HepG2 (cell line): ENCODE measurements around the gene CD300LF. TPM values are rescaled to one million over a fixed set of nuclear protein-coding genes. Genes with fewer than 3 reads are reported as not detected.

Experiments used
- ATAC-seq: fragments of 200-7000 bp; cut with Tn5 transposase; 3 replicates; pipeline ENCODE4 v1.9.1; 2020; ENCODE audit warnings: mild to moderate bottlenecking, moderate library complexity
- BruUV-seq: library from RNA; stranded (reverse); fragments of 400-500 nt; replicated peaks from 2 replicates; lab custom pipeline; 2021; lab: Mats Ljungman, UMichigan
- CTCF ChIA-PET: fragments of 300-600 bp; formaldehyde crosslinking; extraction: SDS; loops from one replicate; lab custom pipeline; 2021; ENCODE audit warnings: low total read pairs, inconsistent platforms, low intra/inter-chr PET ratio; lab: Yijun Ruan, JAX
- POLR2A ChIA-PET: fragments of 350-600 bp; sonication (Branson Sonifier 250); formaldehyde crosslinking; loops from one replicate; lab custom pipeline; 2020; ENCODE audit warnings: antibody characterized with exemption, inconsistent platforms; lab: Yijun Ruan, JAX
- DNase-seq: peaks from one replicate; pipeline ENCODE4 v3.0.0-alpha.2; 2015; ENCODE audit warnings: low spot score
- FAIRE-seq: peaks from 3 replicates; lab custom pipeline; 2011; peaks lifted over from hg19 to GRCh38; lab: Jason Lieb, UNC
- H2AFZ ChIP-seq: one replicate; pipeline ENCODE4 v1.6.1; 2011; ENCODE audit warnings: low read length, inconsistent platforms
- H3K27ac ChIP-seq: fragments of 300-600 bp; 3 replicates; pipeline ENCODE4 v1.8.0; 2011; ENCODE audit warnings: mixed run types, mild to moderate bottlenecking, mixed read lengths, low read length, inconsistent platforms; ENCODE audit not compliant: insufficient read depth; ENCODE audit errors: extremely low read length
- H3K27me3 ChIP-seq, 2 experiments: fragments of 200-600 bp in 1 of 2; 2 replicates in 1 of 2; 3 replicates in 1 of 2; pipeline versions ENCODE4 v1.6.0 to v1.8.0; 2011; ENCODE audit warnings: low read length in 2 of 2, mild to moderate bottlenecking in 2 of 2, moderate library complexity in 2 of 2, inconsistent platforms in 1 of 2; ENCODE audit not compliant: insufficient read depth in 2 of 2, control insufficient read depth in 1 of 2
- H3K36me3 ChIP-seq, 2 experiments: fragments of 200-600 bp in 1 of 2; replicated peaks in 1 of 2; 2 replicates in 1 of 2; 3 replicates in 1 of 2; pipeline versions ENCODE4 v1.5.1 to v1.8.0; 2011; ENCODE audit warnings: low read length in 2 of 2, inconsistent platforms in 1 of 2; ENCODE audit not compliant: insufficient read depth in 2 of 2, control insufficient read depth in 1 of 2
- H3K4me1 ChIP-seq: 2 replicates; pipeline ENCODE4 v1.5.1; 2012; ENCODE audit warnings: low read length, inconsistent platforms; ENCODE audit not compliant: insufficient read depth
- H3K4me2 ChIP-seq: 2 replicates; pipeline ENCODE4 v1.6.0; 2011; ENCODE audit warnings: low read depth, low read length, inconsistent platforms
- H3K4me3 ChIP-seq, 3 experiments: fragments of 200-600 bp in 1 of 3; sonication (generic), shearing (Covaris generic) in 1 of 3; replicated peaks in 1 of 3; 2 replicates each; pipeline ENCODE4 v1.5.1; 2011 to 2016; ENCODE audit warnings: low read length in 3 of 3, inconsistent platforms in 2 of 3, low read depth in 2 of 3, mild to moderate bottlenecking in 2 of 3, control low read depth in 1 of 3, mixed read lengths in 1 of 3; ENCODE audit not compliant: insufficient read depth in 1 of 3
- H3K79me2 ChIP-seq: one replicate; pipeline ENCODE4 v1.6.1; 2011; ENCODE audit warnings: low read length, inconsistent platforms; ENCODE audit not compliant: insufficient read depth
- H3K9ac ChIP-seq: 2 replicates; pipeline ENCODE4 v1.6.0; 2011; ENCODE audit warnings: mild to moderate bottlenecking, low read depth, low read length, inconsistent platforms; ENCODE audit not compliant: insufficient read depth
- H3K9me3 ChIP-seq: 2 replicates; pipeline ENCODE4 v1.5.1; 2012; ENCODE audit warnings: mild to moderate bottlenecking, low read length
- H4K20me1 ChIP-seq: 2 replicates; pipeline ENCODE4 v1.6.0; 2011; ENCODE audit warnings: inconsistent platforms, mild to moderate bottlenecking, low read length, moderate library complexity; ENCODE audit not compliant: insufficient read depth
- CREM ChIP-seq, 2 experiments: sonication (generic) in 1 of 2; formaldehyde crosslinking in 1 of 2; IDR thresholded peaks; 2 replicates each; pipeline versions ENCODE4 v1.4.0 to v1.6.1; 2016 to 2020; ENCODE audit warnings: antibody characterized with exemption in 1 of 2, mild to moderate bottlenecking in 1 of 2, missing genetic modification reagents in 1 of 2
- FOXK2 ChIP-seq: fragments of 450-650 bp; IDR thresholded peaks from 2 replicates; pipeline ENCODE4 v1.6.1; 2016
- HOXA7 ChIP-seq: sonication (generic); formaldehyde crosslinking; IDR thresholded peaks from 2 replicates; pipeline ENCODE4 v1.8.1; 2022; ENCODE audit warnings: mild to moderate bottlenecking, missing genetic modification reagents, moderate library complexity
- MED13 ChIP-seq: sonication (generic); formaldehyde crosslinking; IDR thresholded peaks from 2 replicates; pipeline ENCODE4 v1.5.0; 2020; ENCODE audit warnings: missing genetic modification reagents
- MXD4 ChIP-seq: IDR thresholded peaks from 2 replicates; pipeline ENCODE4 v1.6.1; 2016; ENCODE audit warnings: mild to moderate bottlenecking, missing biosample characterization, missing genetic modification reagents
- NFATC3 ChIP-seq: sonication (generic); formaldehyde crosslinking; IDR thresholded peaks from 2 replicates; pipeline ENCODE4 v1.5.1; 2020; ENCODE audit warnings: mild to moderate bottlenecking, missing genetic modification reagents
- PAX8 ChIP-seq: sonication (generic); formaldehyde crosslinking; IDR thresholded peaks from 2 replicates; pipeline ENCODE4 v1.8.0; 2022; ENCODE audit warnings: mild to moderate bottlenecking, missing genetic modification reagents, borderline replicate concordance
- SRSF1 ChIP-seq: fragments of 200-400 bp; formaldehyde crosslinking; optimal IDR thresholded peaks from 2 replicates; pipeline ENCODE3; 2017; ENCODE audit warnings: mild to moderate bottlenecking, low read depth, low read length, moderate library complexity
- XBP1 ChIP-seq: sonication (generic); formaldehyde crosslinking; IDR thresholded peaks from 2 replicates; pipeline ENCODE4 v1.5.0; 2020; ENCODE audit warnings: missing genetic modification reagents
- ZNF496 ChIP-seq: sonication (generic); formaldehyde crosslinking; IDR thresholded peaks from 2 replicates; pipeline ENCODE4 v1.8.1; 2023; ENCODE audit warnings: mild to moderate bottlenecking, moderate library complexity, missing genetic modification reagents; ENCODE audit not compliant: insufficient replicate concordance
- ZNF766 ChIP-seq: sonication (generic); formaldehyde crosslinking; IDR thresholded peaks from 2 replicates; pipeline ENCODE4 v1.5.0; 2020; ENCODE audit warnings: missing genetic modification reagents, borderline replicate concordance
- ZZZ3 ChIP-seq: sonication (generic); formaldehyde crosslinking; IDR thresholded peaks from 2 replicates; pipeline ENCODE4 v1.4.0; 2020; ENCODE audit warnings: missing genetic modification reagents, mild to moderate bottlenecking, borderline replicate concordance
- WGBS: methylation state at CpG from one replicate; pipeline ENCODE4 v1.1.6; 2017; ENCODE audit warnings: low lambda C conversion rate; 5-methylcytosine and 5-hydroxymethylcytosine counted together
- in situ Hi-C: cut with HindIII; loops from 2 replicates; pipeline ENCODE4 v1.10.0; 2017; ENCODE audit warnings: low pct_unique_long_range_greater_than_20kb; ENCODE audit not compliant: extremely low pct_ligation_motif_present
- intact Hi-C: fragments of 100-400 bp; cut with micrococcal nuclease; formaldehyde crosslinking; loops from one replicate; pipeline ENCODE4 v1.10.0; 2022; ENCODE audit not compliant: unreplicated experiment
- polyA plus RNA-seq, 8 experiments: library from polyadenylated mRNA; depleted of rRNA in 3 of 8; stranded (reverse) in 7 of 8; unstranded in 1 of 8; fragments of >200 nt; fragmentation: Illumina TruSeq in 4 of 8; extraction: Trizol in 4 of 8; gene quantifications; 2 replicates each; pipeline versions ENCODE4 v1.2.1 to v1.2.3, GENCODE V29; 2011 to 2016; ENCODE audit warnings: low read depth in 4 of 8, missing spikeins in 1 of 8, mixed read lengths in 1 of 8; ENCODE audit not compliant: insufficient read depth in 1 of 8
- total RNA-seq, 5 experiments: library from RNA; depleted of rRNA; stranded (reverse); fragments of >200 nt; fragmentation: Illumina TruSeq; extraction: Trizol; gene quantifications; 2 replicates each; pipeline ENCODE4 v1.2.3, GENCODE V29; 2016; ENCODE audit warnings: low read depth in 1 of 5
- TF ChIP-seq, protein P1 (sequence below): sonication (generic); formaldehyde crosslinking; IDR thresholded peaks from 2 replicates; pipeline ENCODE4 v1.8.1; 2023; ENCODE audit warnings: mild to moderate bottlenecking, inconsistent platforms, moderate library complexity, missing genetic modification reagents, borderline replicate concordance
- TF ChIP-seq, protein P2 (sequence below): sonication (generic); formaldehyde crosslinking; IDR thresholded peaks from 2 replicates; pipeline ENCODE4 v1.4.0; 2020; ENCODE audit warnings: missing genetic modification reagents
- TF ChIP-seq, protein P3 (sequence below): sonication (generic); formaldehyde crosslinking; IDR thresholded peaks from 2 replicates; pipeline ENCODE4 v1.4.0; 2020; ENCODE audit warnings: missing genetic modification reagents, borderline replicate concordance

The CD300LF gene
- total and polyA plus RNA-seq, 2 of the 13 experiments (the other 11 are each of a cell fraction or from before 2014, with no cell fraction given) = not detected

DNA sequence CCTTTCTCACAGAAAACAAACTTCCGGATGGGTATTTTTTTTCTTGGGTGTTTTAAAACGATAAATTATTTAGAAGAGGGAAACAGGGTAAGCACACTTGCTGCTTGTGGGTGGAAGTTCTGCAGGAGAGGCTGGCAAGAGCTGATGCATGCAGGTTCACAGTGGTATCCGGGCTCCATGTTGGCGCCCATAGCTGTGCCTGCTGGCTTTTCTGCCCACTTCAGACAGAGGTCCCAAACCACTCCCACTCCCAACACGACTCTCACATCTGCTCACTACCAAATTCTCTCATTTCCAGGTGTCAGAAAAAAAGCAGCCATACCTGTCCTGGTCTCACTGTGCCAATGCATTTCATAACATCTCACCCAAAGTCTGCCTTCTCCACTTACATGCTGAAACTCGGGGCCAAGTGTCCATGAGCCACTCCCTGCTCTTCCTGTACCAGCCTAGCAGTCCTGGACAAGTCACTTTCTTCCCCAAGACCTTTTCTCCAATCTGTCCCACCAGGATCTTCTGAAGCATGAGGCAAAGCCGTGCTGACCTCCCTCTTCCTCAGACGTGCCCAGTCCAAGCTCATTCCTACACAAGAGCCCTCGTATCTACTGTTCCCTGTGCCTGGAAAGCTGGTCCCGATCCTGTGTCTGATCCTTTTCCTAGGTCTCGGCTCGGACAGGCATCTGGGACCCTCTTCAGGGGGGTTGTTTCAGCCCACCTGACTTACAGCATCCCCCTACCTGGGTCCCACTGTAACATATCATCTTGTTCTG is 1.5 kb downstream of the CD300LF start:
- 20% methylated on average over 12 of the region's 12 CpGs for WGBS
- Histone ChIP-seq H2AFZ (no peak overlapping the region), H3K9me3 (no peaks in the 10 kb centered on the region), H4K20me1 (0 out of 2 replicates have a peak, but pooled peaks cover 4% of the 10 kb centered on the region), H3K27me3 (peaks cover 0 to 35% of the 10 kb centered on the region in 2 experiments; a peak in 4 of 5 replicates), H3K27ac (no peak overlapping the region), H3K36me3 (no peaks in the 10 kb centered on the region), H3K4me3 (no peak overlapping the region), H3K4me1 (peaks cover 20% of the 10 kb centered on the region), H3K4me2 (no peak overlapping the region), H3K79me2 (no peaks in the 10 kb centered on the region), H3K9ac (no peak overlapping the region)
- intact Hi-C loops (no loop called here), in situ Hi-C loops (no loop called here)
- no peak for FAIRE-seq
- BruUV-seq = no TSS peak
- ATAC-seq = no peak
- ChIA-PET CTCF (no interaction called here), POLR2A (no interaction called here)
- no peak for DNase-seq
- TF ChIP-seq, protein P1, sequence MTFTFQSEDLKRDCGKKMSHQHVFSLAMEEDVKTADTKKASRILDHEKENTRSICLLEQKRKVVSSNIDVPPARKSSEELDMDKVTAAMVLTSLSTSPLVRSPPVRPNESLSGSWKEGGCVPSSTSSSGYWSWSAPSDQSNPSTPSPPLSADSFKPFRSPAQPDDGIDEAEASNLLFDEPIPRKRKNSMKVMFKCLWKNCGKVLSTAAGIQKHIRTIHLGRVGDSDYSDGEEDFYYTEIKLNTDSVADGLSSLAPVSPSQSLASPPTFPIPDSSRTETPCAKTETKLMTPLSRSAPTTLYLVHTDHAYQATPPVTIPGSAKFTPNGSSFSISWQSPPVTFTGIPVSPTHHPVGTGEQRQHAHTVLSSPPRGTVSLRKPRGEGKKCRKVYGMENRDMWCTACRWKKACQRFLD = no peak
- TF ChIP-seq, protein P2, sequence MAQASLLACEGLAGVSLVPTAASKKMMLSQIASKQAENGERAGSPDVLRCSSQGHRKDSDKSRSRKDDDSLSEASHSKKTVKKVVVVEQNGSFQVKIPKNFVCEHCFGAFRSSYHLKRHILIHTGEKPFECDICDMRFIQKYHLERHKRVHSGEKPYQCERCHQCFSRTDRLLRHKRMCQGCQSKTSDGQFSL (CRISPR knock-in tag) = no peak
- TF ChIP-seq MXD4 (CRISPR knock-in tag) (no peak), ZNF766 (CRISPR knock-in tag) (no peak), ZZZ3 (CRISPR knock-in tag) (no peak), CREM (IDR thresholded peaks at IDR 0.05) (no peak), CREM (CRISPR knock-in tag; IDR thresholded peaks at IDR 0.05) (no peak), HOXA7 (CRISPR knock-in tag) (no peak), SRSF1 (no peak), PAX8 (no peak), MED13 (CRISPR knock-in tag) (no peak), ZNF496 (CRISPR knock-in tag) (no peak), XBP1 (CRISPR knock-in tag) (no peak), NFATC3 (CRISPR knock-in tag) (no peak), FOXK2 (no peak)
- TF ChIP-seq, protein P3, sequence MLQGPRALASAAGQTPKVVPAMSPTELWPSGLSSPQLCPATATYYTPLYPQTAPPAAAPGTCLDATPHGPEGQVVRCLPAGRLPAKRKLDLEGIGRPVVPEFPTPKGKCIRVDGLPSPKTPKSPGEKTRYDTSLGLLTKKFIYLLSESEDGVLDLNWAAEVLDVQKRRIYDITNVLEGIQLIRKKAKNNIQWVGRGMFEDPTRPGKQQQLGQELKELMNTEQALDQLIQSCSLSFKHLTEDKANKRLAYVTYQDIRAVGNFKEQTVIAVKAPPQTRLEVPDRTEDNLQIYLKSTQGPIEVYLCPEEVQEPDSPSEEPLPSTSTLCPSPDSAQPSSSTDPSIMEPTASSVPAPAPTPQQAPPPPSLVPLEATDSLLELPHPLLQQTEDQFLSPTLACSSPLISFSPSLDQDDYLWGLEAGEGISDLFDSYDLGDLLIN (CRISPR knock-in tag) = no peak
